ENCODE data around the gene DAB2IP.
A peak's percentile ranks its signal among the peaks of the same experiment; 100 is the strongest.

Gene DAB2IP

DNA sequence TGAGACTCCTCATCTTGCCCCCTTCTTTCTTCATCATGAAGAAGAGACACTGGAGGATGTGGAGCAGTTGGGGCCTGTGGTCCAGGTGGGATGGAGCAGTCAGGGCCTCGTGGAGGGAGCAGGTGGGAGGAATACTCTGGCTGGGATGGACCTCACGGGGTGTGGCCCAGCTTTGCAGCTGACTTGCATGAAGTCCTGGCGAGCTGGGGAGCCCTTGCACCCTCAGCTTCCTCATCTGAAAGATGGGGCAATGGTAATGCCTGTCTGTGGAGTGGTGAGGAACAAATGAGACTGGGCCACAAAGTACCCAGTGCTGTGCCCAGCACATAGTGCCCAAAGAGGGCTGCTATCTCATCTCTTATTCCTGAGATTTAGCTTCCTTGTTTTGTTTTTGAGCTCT lies 91.5 kb downstream of the DAB2IP start:
- H3K36me3 ChIP-seq (ENCODE audit: low read depth): no peaks in the 10 kb centered on the region
- H3K9me3 ChIP-seq (ENCODE audit: severe bottlenecking): no peaks in the 10 kb centered on the region
- TF ChIP-seq, protein P1, sequence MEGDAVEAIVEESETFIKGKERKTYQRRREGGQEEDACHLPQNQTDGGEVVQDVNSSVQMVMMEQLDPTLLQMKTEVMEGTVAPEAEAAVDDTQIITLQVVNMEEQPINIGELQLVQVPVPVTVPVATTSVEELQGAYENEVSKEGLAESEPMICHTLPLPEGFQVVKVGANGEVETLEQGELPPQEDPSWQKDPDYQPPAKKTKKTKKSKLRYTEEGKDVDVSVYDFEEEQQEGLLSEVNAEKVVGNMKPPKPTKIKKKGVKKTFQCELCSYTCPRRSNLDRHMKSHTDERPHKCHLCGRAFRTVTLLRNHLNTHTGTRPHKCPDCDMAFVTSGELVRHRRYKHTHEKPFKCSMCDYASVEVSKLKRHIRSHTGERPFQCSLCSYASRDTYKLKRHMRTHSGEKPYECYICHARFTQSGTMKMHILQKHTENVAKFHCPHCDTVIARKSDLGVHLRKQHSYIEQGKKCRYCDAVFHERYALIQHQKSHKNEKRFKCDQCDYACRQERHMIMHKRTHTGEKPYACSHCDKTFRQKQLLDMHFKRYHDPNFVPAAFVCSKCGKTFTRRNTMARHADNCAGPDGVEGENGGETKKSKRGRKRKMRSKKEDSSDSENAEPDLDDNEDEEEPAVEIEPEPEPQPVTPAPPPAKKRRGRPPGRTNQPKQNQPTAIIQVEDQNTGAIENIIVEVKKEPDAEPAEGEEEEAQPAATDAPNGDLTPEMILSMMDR (IDR thresholded peaks at IDR 0.05; ENCODE audit: poor library complexity, severe bottlenecking): no peak
- DNase-seq (ENCODE audit: low spot score) (no peak), ATAC-seq (ENCODE audit: low read depth) (no peak)
- no peak overlapping the region for H3K4me3 ChIP-seq (ENCODE audit: severe bottlenecking)
- peak overlapping the region; percentile 49 for H3K27ac ChIP-seq (ENCODE audit: poor library complexity, severe bottlenecking)
- H3K27me3 ChIP-seq (ENCODE audit: insufficient read depth, poor library complexity, severe bottlenecking): no peaks in the 10 kb centered on the region
- H3K4me1 ChIP-seq (ENCODE audit: insufficient read depth, poor library complexity, severe bottlenecking): peaks cover 33% of the 10 kb centered on the region

DNA sequence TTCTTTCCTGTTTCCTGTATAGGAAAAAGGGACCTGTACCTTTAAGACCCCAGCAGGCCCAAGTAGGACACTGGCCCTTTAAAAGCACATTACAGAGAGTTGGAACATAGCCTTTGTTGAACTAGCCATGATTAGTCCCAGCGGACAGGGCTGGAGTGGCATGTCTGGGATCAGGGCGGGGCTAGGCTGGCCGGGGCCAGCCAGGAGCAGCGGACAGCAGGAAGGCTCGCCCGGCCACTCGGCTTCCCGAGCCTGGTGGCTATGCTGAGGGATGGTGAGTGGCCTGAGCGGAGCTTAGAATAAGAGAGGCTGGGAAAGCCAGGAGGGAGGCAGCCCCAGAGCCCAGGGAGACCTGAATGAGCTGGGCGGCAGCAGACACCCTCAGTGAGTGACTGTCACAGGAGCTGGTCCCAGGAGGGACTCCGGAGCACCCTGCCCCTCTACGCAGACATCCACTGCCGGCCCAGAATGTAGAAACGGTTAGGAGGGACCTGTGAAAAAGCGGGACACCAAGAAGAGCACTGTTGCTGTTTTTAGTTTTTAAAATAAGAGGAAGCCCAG lies 92.1 kb downstream of the DAB2IP start:
- TF ChIP-seq, protein P1 (IDR thresholded peaks at IDR 0.05; ENCODE audit: poor library complexity, severe bottlenecking): no peak
- H3K27me3 ChIP-seq (ENCODE audit: insufficient read depth, poor library complexity, severe bottlenecking): no peaks in the 10 kb centered on the region
- H3K4me1 ChIP-seq (ENCODE audit: insufficient read depth, poor library complexity, severe bottlenecking): peaks cover 38% of the 10 kb centered on the region
- no peaks in the 10 kb centered on the region for H3K9me3 ChIP-seq (ENCODE audit: severe bottlenecking)
- DNase-seq (ENCODE audit: low spot score) (no peak), ATAC-seq (ENCODE audit: low read depth) (peak; percentile 93)
- H3K27ac ChIP-seq (ENCODE audit: poor library complexity, severe bottlenecking): peak overlapping the region; percentile 49
- peak overlapping the region; percentile 24 for H3K4me3 ChIP-seq (ENCODE audit: severe bottlenecking)
- no peaks in the 10 kb centered on the region for H3K36me3 ChIP-seq (ENCODE audit: low read depth)

DNA sequence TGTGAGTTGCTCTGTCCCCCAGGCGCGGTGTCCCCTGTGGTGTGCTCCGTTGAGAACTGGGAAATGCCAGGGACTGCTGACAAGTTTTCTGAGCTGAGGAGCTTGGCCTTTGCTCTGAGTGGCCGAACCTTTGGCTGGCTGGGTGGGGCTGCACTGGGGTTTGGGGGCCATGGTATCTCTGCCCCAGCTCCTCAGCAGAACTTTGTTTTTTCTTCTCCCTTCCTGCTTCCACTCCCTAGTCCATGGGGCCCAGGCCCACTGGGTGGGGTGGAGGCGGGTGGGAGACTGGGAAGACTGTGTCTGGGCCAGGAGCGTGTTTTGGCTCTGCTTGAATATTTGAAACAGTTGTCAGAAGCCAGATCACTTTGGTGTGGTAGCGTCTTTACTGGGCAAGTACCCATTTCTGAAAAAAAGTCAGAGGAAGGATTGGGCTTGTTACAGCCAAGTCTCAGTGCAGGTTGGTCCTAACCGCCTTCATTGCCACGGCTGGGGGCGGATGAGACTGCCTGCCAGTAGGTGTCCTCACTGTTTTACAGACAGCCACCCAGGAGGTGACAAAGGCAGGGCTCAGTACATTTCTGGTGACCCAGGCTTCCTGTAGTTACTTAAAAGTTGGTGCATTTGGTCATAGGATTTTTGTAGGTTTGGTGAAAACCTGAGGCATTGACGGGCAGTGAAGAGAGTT lies 92.7 kb downstream of the DAB2IP start:
- ATAC-seq (ENCODE audit: low read depth): no peak
- Histone ChIP-seq H3K9me3 (ENCODE audit: severe bottlenecking) (no peaks in the 10 kb centered on the region), H3K4me3 (ENCODE audit: severe bottlenecking) (peak overlapping the region; percentile 24), H3K27me3 (ENCODE audit: insufficient read depth, poor library complexity, severe bottlenecking) (no peaks in the 10 kb centered on the region), H3K36me3 (ENCODE audit: low read depth) (no peaks in the 10 kb centered on the region), H3K27ac (ENCODE audit: poor library complexity, severe bottlenecking) (peak overlapping the region; percentile 49), H3K4me1 (ENCODE audit: insufficient read depth, poor library complexity, severe bottlenecking) (peaks cover 35% of the 10 kb centered on the region)
- TF ChIP-seq, protein P1 (IDR thresholded peaks at IDR 0.05; ENCODE audit: poor library complexity, severe bottlenecking): peak; percentile 40
- no peak for DNase-seq (ENCODE audit: low spot score)

DNA sequence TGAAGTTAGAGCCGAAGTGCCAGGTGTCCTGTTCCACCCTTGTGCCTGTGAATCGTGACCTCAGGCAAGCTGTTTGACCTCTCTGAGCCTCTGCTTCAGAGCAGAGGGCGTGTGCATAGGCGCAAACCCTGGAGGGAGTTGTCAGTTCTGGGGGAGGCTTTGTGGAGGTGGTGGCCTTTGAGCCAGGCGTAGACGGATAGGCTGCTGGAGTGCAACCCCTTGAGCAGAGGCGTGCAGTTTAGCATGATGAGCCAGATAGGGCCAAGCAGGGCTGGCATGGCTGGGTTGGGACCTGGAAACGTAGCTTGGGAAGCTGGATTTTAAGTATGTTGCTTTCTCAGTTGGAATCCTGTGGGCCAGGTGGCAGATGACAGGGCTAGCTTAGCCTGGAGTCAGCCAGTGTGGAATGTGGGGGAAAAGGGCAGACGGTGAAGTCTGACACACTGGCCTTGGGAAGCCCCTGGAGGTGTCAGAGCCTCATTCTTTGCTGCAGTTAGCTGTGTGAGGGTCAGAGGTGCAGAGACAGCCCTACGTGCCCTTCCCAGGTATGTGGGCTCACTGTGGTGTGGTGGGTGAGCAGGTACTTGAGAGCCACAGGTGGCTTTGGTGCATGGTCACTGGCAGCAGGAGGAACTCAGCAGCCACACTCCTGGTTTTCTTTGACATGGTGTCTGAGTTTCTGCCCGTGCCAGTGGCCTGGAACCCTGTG lies 93.4 kb downstream of the DAB2IP start:
- no peaks in the 10 kb centered on the region for H3K27me3 ChIP-seq (ENCODE audit: insufficient read depth, poor library complexity, severe bottlenecking)
- H3K4me3 ChIP-seq (ENCODE audit: severe bottlenecking): no peak overlapping the region
- H3K4me1 ChIP-seq (ENCODE audit: insufficient read depth, poor library complexity, severe bottlenecking): peaks cover 35% of the 10 kb centered on the region
- TF ChIP-seq, protein P1 (IDR thresholded peaks at IDR 0.05; ENCODE audit: poor library complexity, severe bottlenecking): peak; percentile 19
- H3K9me3 ChIP-seq (ENCODE audit: severe bottlenecking): no peaks in the 10 kb centered on the region
- DNase-seq (ENCODE audit: low spot score) (no peak), ATAC-seq (ENCODE audit: low read depth) (no peak; the same call in 2 of the 3 replicates)
- H3K27ac ChIP-seq (ENCODE audit: poor library complexity, severe bottlenecking): no peak overlapping the region
- H3K36me3 ChIP-seq (ENCODE audit: low read depth): peaks cover 5% of the 10 kb centered on the region; the same call in 1 of the 2 replicates
